Measurements from ENCODE around the gene ATP11B.

The ATP11B gene

DNA sequence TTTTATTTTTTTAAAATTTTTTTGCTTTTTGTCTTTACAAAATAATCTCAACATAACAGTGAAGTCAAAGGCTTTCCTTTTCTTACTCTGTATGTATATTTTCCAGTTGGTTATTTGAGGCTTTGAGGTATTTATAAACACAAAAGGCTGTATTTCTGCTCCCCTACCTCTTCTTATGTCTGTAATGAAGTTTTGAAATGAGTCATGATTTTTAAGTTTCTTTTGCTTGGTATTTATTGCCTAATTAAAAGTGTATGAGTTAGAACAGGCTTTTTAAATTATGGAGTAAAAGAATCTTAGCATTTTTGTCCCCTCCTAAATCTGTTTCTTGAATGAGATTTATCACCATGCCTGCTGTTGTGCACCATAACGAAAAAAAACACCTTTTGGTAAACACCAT, 121.0 kb downstream of the ATP11B start:
- DNase-seq = no peak

DNA sequence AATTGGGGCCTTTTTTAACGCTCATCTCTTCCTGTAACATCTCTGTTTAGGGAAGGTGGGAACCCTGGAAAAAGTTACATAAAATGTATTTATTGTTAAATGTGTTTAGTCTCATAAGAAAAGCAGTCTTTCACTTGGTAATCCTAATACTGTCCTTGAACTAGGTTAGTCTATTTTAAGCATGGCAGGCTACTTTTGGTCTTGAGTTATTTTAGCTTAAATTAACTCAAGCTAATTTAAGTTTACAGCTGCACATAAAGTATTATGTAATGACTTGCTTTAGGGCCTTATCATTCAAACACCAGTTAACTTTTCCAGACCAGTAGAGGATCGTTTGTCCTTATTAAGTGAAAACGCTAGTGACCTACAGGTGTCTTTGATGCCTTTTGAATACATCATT, 123.8 kb downstream of the ATP11B start:
- DNase-seq = no peak

DNA sequence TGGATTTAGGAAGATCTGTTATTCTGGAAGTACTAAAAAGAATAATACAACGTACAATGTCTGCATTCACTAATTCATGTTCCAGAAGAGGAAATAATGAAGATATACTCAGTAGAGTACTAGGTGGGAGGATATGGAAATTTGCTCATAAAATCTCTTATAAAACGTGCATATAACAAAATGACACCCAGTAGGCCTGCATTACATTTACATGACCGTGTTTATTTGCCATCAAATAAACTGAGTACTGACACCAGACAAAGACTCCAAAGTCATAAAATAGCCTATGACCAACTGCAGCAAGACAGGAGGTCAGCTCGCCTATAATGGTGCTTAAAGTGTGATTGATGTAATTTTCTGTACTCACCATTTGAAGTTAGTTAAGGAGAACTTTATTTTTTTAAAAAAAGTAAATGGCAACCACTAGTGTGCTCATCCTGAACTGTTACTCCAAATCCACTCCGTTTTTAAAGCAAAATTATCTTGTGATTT, 126.6 kb downstream of the ATP11B start:
- DNase-seq = no peak

GRCh38 chr3:182920515-182921084, 127.3 kb downstream of the ATP11B start:
- DNase-seq = no peak

DNA sequence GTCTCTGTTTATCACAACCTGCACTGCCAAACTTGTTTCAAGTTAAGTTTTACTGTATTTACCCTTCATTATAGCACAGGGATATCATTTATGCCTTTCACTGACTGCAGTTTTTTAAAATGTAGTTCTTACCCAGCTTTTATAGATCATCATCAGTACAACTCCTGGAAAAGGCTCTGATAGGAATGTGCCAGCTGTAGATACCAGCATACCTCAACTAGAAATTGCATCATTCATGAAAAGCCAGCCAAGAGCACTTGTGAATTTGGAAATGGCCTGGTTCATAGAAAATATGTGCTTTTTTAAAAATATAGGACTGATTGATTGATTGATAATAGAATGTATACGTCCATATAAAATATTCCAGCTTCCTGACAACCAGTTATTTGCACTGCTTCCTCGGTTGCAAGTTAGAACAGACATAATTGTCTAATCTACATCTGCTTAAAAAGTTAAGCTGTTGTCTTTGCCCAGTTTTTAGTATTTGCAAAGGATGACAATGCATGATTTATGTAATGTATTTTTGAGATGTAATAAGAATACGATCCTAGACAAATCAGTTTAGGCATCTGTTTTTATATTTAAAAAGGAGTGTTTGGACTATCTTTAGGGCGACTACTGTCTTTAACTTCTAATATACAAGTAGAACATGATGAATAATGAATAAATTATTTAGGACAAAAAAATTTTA, 128.5 kb downstream of the ATP11B start:
- no peak for DNase-seq

DNA sequence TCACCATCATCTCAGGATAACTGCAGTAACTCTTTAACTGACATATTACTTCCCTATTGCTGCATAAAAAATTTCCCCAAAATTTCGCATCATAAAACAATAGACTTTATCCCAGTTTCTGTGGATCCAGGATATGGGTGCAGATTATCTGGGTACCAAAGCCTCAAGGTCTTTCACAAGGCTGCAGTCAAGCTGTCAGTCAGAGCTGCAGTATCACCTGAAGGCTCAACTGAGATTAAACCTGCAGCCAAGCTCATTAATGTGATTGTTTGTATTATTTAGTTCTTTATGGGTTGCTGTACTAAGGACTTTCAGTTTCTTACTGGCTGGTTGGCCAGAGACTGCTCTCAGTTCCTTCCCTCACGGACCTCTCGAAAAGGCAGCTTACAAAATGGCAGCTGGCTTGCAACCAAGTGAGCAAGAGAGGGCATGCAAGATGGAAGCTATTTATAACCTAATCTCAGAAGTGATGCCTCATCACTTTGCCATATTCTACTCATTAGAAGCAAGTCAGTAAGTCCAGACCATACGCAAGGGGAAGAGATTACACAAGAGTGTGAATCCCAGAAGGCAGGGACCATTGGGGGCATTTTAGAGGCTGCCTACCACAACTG, 132.1 kb downstream of the ATP11B start:
- peak; percentile 35 for DNase-seq

- no peak for DNase-seq
Measured at GRCh38 chr3:182925944-182926337, 132.6 kb downstream of the ATP11B start.

- DNase-seq = no peak
Measured at GRCh38 chr3:182935803-182936202, 142.5 kb downstream of the ATP11B start.

DNA sequence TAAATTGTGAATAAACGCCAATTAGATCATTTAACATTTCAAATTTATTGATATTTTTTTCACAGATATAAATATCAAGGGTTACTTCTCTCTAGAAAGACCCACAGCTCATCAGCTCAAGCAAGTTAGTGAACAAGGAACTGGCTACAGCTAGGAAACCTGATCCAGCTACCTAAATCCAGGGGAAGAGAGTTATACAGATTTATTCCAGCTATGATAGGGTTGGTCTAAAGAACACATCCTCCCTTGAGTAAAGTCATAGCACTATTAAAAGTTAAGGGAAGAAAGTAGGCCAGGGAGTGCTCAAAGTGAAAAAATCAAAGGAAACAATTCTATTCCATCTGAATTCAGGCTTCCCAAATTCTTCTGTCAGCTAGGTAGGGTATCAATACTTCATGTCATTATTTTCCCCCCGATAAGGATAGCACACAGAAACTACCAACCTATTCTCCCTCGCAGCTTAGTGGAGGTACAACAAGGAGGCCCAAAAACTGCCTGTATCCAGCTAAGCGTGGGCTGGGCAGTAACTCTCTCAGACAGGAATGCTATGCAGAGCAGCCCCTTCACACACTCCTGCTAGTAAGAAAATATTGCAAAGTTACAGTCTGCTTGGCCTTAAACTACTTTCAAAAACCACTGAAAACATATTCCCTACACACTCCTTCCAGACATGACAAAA, 143.1 kb downstream of the ATP11B start:
- DNase-seq = no peak

GRCh38 chr3:182936918-182937285, 143.6 kb downstream of the ATP11B start:
- DNase-seq = no peak

GRCh38 chr3:182937293-182938051, 144.2 kb downstream of the ATP11B start:
- DNase-seq = peak; percentile 23

GRCh38 chr3:182940266-182940808, 147.0 kb downstream of the ATP11B start:
- no peak for DNase-seq

- no peak for DNase-seq
Measured at GRCh38 chr3:182941719-182942118, 148.4 kb downstream of the ATP11B start.

GRCh38 chr3:182947888-182948287, 154.6 kb downstream of the ATP11B start:
- no peak for DNase-seq

GRCh38 chr3:182948305-182948704, 155.0 kb downstream of the ATP11B start:
- DNase-seq = no peak

GRCh38 chr3:182949688-182950087, 156.4 kb downstream of the ATP11B start:
- DNase-seq = no peak

DNA sequence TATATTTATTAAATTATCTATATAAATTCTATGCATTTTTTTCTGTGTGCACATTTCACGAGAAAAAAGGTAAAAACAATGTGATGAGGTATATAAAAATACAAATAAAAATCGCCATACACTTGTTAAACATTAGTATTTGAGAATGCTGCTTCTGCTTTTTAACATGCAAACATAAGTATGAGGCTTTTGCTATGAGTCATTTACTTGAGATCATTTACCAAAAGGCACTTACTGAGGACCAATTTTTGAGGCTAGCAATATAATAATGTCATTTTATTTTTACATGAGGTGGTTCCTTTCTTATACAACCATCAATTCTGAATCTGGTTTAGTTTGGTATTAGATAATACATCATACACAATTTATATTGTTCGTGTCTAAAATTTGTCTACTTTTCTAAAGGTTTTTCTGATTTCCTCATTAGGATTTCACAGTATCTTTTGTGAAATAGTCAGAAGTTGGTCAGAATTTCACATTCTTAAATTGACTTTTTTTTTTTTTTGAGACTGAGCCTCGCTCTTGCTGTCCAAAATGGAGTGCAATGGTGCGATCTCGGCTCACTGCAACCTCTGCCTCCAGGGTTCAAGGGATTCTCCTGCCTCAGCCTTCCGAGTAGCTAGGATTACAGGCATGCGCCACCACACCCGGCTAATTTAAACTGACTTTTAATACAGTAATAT, 161.4 kb downstream of the ATP11B start:
- DNase-seq = no peak

DNA sequence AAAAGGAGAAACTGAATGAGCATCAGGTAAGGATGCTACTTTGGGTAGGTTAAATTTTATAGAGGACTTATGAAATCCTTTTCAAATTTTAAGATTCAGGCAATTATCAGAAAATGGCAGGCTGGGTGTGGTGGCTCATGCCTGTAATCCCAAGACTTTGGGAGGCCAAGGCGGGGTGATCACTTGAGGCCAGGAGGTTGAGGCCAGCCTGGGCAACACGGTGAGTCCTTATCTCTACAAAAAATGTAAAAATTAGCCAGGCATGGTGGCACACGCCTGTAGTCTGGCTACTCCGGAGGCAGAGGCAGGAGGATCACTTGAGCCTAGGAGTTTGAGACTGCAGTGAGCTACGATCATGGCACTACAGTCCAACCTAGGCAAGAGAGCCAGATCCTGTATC, 163.9 kb downstream of the ATP11B start:
- no peak for DNase-seq

GRCh38 chr3:182957676-182958266, 164.5 kb downstream of the ATP11B start:
- no peak for DNase-seq

- no peak for DNase-seq
Measured at GRCh38 chr3:182959474-182960350, 166.4 kb downstream of the ATP11B start.

DNA sequence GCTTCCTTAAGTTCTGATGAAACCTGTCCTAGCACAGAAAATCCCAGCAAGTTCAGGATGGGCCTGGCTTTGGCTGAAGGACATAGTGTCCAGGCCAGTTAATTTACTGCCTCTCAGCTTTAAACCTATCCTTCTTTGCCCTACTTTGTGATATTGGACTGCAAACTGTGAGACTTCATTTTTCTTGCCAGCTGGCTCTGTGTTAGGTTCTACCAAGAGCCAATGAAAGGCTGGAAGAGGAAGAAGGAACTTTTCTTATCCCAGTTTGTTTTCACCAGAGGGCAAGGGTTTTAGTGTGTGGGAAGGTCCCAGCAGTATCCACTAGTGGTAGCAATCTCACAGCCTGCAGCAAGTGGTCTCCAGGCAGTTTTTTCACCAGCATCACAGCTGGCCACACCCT, 168.9 kb downstream of the ATP11B start:
- DNase-seq = no peak

Data from NCI-H1105 treated with DMSO at 0.1 percent for 48 hours (cell line).